ENCODE results near the gene DISC1. TPM values are rescaled to one million over a fixed set of nuclear protein-coding genes. Genes with fewer than 3 reads are reported as not detected.

Gene DISC1
- total RNA-seq, 2 donors from 2014 or later: 2.3 to 7.0 TPM

GRCh38 chr1:231817801-231818200 is 191.2 kb downstream of the DISC1 start:
- DNase-seq (no peak), ATAC-seq (no peak)
- no peak overlapping the region for H3K4me3 ChIP-seq
- intact Hi-C loops (cut with DNase I): no loop called here
- no peaks in the 10 kb centered on the region for H3K9me3 ChIP-seq
- H3K36me3 ChIP-seq (replicated peaks in 1 of 2; ENCODE audit: insufficient read depth in 1 of 2, low read depth in 2 of 2): no peaks in the 10 kb centered on the region
- WGBS, 2 donors: 92 to 94% methylated on average over 2 of the region's 2 CpGs
- H3K27ac ChIP-seq: no peak overlapping the region
- TF ChIP-seq POLR2A (IDR thresholded peaks at IDR 0.05): no peak
- no peaks in the 10 kb centered on the region for H3K4me1 ChIP-seq
- no peaks in the 10 kb centered on the region for H3K27me3 ChIP-seq

GRCh38 chr1:231818337-231818736 is 191.7 kb downstream of the DISC1 start:
- no peak overlapping the region for H3K4me3 ChIP-seq
- H3K4me1 ChIP-seq: no peaks in the 10 kb centered on the region
- no peaks in the 10 kb centered on the region for H3K9me3 ChIP-seq
- TF ChIP-seq CTCF (IDR thresholded peaks at IDR 0.05): no peak
- TF ChIP-seq POLR2A (IDR thresholded peaks at IDR 0.05): no peak
- H3K27ac ChIP-seq: no peak overlapping the region
- WGBS, 2 donors: 58 to 65% methylated on average over 6 of the region's 6 CpGs
- no peak for DNase-seq
- ATAC-seq: no peak
- H3K36me3 ChIP-seq (replicated peaks in 1 of 2; ENCODE audit: insufficient read depth in 1 of 2, low read depth in 2 of 2): no peaks in the 10 kb centered on the region
- intact Hi-C loops (cut with DNase I): no loop called here
- H3K27me3 ChIP-seq: no peaks in the 10 kb centered on the region

GRCh38 chr1:231821281-231821680 is 194.7 kb downstream of the DISC1 start:
- DNase-seq (no peak), ATAC-seq (no peak)
- TF ChIP-seq CTCF (IDR thresholded peaks at IDR 0.05) (no peak), POLR2A (IDR thresholded peaks at IDR 0.05) (no peak)
- H3K9me3 ChIP-seq: no peaks in the 10 kb centered on the region
- intact Hi-C loops (cut with DNase I): no loop called here
- no peaks in the 10 kb centered on the region for H3K36me3 ChIP-seq (replicated peaks in 1 of 2; ENCODE audit: insufficient read depth in 1 of 2, low read depth in 2 of 2)
- 39 to 57% methylated on average over 3 of the region's 3 CpGs for WGBS, 2 donors
- no peaks in the 10 kb centered on the region for H3K27me3 ChIP-seq
- H3K4me1 ChIP-seq: no peaks in the 10 kb centered on the region
- no peak overlapping the region for H3K4me3 ChIP-seq
- H3K27ac ChIP-seq: no peak overlapping the region

- no peak for DNase-seq
- no peaks in the 10 kb centered on the region for H3K36me3 ChIP-seq (replicated peaks in 1 of 2; ENCODE audit: insufficient read depth in 1 of 2, low read depth in 2 of 2)
- H3K27ac ChIP-seq: no peak overlapping the region
- no peaks in the 10 kb centered on the region for H3K27me3 ChIP-seq
- H3K4me3 ChIP-seq: no peak overlapping the region
- no peaks in the 10 kb centered on the region for H3K4me1 ChIP-seq
- TF ChIP-seq POLR2A (IDR thresholded peaks at IDR 0.05) (no peak), CTCF (IDR thresholded peaks at IDR 0.05) (no peak)
- no peak for ATAC-seq
- intact Hi-C loops (cut with DNase I): no loop called here
- no peaks in the 10 kb centered on the region for H3K9me3 ChIP-seq
- 89 to 96% methylated on average over 6 of the region's 6 CpGs for WGBS, 2 donors
Observed at GRCh38 chr1:231822041-231822440, 195.5 kb downstream of the DISC1 start.

GRCh38 chr1:231826566-231826965 is 200.0 kb downstream of the DISC1 start:
- no peak for ATAC-seq
- Histone ChIP-seq H3K36me3 (replicated peaks in 1 of 2; ENCODE audit: insufficient read depth in 1 of 2, low read depth in 2 of 2) (no peaks in the 10 kb centered on the region), H3K9me3 (no peaks in the 10 kb centered on the region), H3K27ac (no peak overlapping the region), H3K4me3 (no peak overlapping the region), H3K27me3 (no peaks in the 10 kb centered on the region), H3K4me1 (peaks cover 3% of the 10 kb centered on the region)
- 77 to 88% methylated on average over 1 of the region's 1 CpG for WGBS, 2 donors
- intact Hi-C loops (cut with DNase I): no loop called here
- DNase-seq: no peak
- TF ChIP-seq CTCF (IDR thresholded peaks at IDR 0.05) (no peak), POLR2A (IDR thresholded peaks at IDR 0.05) (no peak)
